Thyroid gland (tissue), 4 donors: ENCODE results near the gene H6PD.

Source experiments
- CTCF ChIP-seq, 6 experiments: fragments of 200-600 bp in 3 of 6; fragments of 450-650 bp in 3 of 6; sonication (generic) in 3 of 6; IDR thresholded peaks; one replicate each; pipeline ENCODE4 v1.5.1; 2016 to 2019; ENCODE audit warnings: antibody characterized with exemption in 6 of 6, mild to moderate bottlenecking in 2 of 6, inconsistent platforms in 1 of 6, moderate library complexity in 1 of 6
- POLR2A ChIP-seq, 2 donors: fragments of 450-650 bp; IDR thresholded peaks; one replicate each; pipeline ENCODE4 v1.6.1; 2017; ENCODE audit warnings: antibody characterized with exemption in 2 of 2, mild to moderate bottlenecking in 2 of 2, moderate library complexity in 1 of 2

GRCh38 chr1:9306006-9306405 is 71.4 kb downstream of the H6PD start:
- no peak for TF ChIP-seq POLR2A (IDR thresholded peaks at IDR 0.05)
- TF ChIP-seq CTCF (IDR thresholded peaks at IDR 0.05): no peak
